Measurements from ENCODE around the gene TMEM233. TPM values are rescaled to one million over a fixed set of nuclear protein-coding genes. Genes with fewer than 3 reads are reported as not detected.

TMEM233 gene
- total RNA-seq, 2 donors from 2014 or later: 0.10 to 0.13 TPM

GRCh38 chr12:119666226-119666795, 72.7 kb downstream of the TMEM233 start:
- H3K9me3 ChIP-seq: no peaks in the 10 kb centered on the region
- H3K4me1 ChIP-seq: no peaks in the 10 kb centered on the region
- TF ChIP-seq CTCF (IDR thresholded peaks at IDR 0.05): no peak
- H3K27me3 ChIP-seq: no peaks in the 10 kb centered on the region
- no peak for DNase-seq
- no peak overlapping the region for H3K27ac ChIP-seq
- H3K4me3 ChIP-seq: no peak overlapping the region
- no peak overlapping the region for H3K9ac ChIP-seq (ENCODE audit: low read depth in 2 of 2, low read length in 2 of 2)
- H3K36me3 ChIP-seq: no peaks in the 10 kb centered on the region
- intact Hi-C loops (cut with DNase I): no loop called here

GRCh38 chr12:119666900-119667576, 73.5 kb downstream of the TMEM233 start:
- intact Hi-C loops (cut with DNase I): no loop called here
- Histone ChIP-seq H3K9me3 (no peaks in the 10 kb centered on the region), H3K27me3 (no peaks in the 10 kb centered on the region), H3K27ac (no peak overlapping the region), H3K4me1 (no peaks in the 10 kb centered on the region), H3K36me3 (no peaks in the 10 kb centered on the region), H3K4me3 (peak overlapping the region; percentile 78), H3K9ac (ENCODE audit: low read depth in 2 of 2, low read length in 2 of 2) (peak overlapping the region in 1 of 2 donors; percentile 99)
- DNase-seq: no peak
- TF ChIP-seq CTCF (IDR thresholded peaks at IDR 0.05): no peak

- no peaks in the 10 kb centered on the region for H3K36me3 ChIP-seq
- H3K4me3 ChIP-seq: peak within 1 kb of the TSS; percentile 78
- H3K4me1 ChIP-seq: peaks cover 1% of the 10 kb centered on the region
- H3K27ac ChIP-seq: peak within 1 kb of the TSS; percentile 93
- no peaks in the 10 kb centered on the region for H3K9me3 ChIP-seq
- intact Hi-C loops (cut with DNase I): no loop called here
- peak; percentile 96 for DNase-seq
- peak within 1 kb of the TSS; percentile 77 to 99 for H3K9ac ChIP-seq (ENCODE audit: low read depth in 2 of 2, low read length in 2 of 2)
- peak; percentile 94 for TF ChIP-seq CTCF (IDR thresholded peaks at IDR 0.05)
- H3K27me3 ChIP-seq: no peaks in the 10 kb centered on the region
Measured at GRCh38 chr12:119667577-119668323, 74.2 kb downstream of the TMEM233 start, which contains the start of gene PRKAB1. Gene PRKAB1 (plus strand): TSS chr12:119668133. CDS start chr12:119668245, 112 bp downstream.

GRCh38 chr12:119668324-119668841, 74.8 kb downstream of the TMEM233 start:
- Histone ChIP-seq H3K27ac (peak overlapping the region; percentile 93), H3K9me3 (no peaks in the 10 kb centered on the region), H3K27me3 (no peaks in the 10 kb centered on the region), H3K4me3 (peak overlapping the region; percentile 78), H3K36me3 (no peaks in the 10 kb centered on the region), H3K9ac (ENCODE audit: low read depth in 2 of 2, low read length in 2 of 2) (peak overlapping the region; percentile 77 to 99), H3K4me1 (peaks cover 7% of the 10 kb centered on the region)
- intact Hi-C loops (cut with DNase I): no loop called here
- TF ChIP-seq CTCF (IDR thresholded peaks at IDR 0.05): no peak
- no peak for DNase-seq

- H3K4me1 ChIP-seq: peaks cover 14% of the 10 kb centered on the region
- H3K9me3 ChIP-seq: no peaks in the 10 kb centered on the region
- H3K9ac ChIP-seq (ENCODE audit: low read depth in 2 of 2, low read length in 2 of 2): peak overlapping the region in 1 of 2 donors; percentile 81
- peak overlapping the region; percentile 78 for H3K4me3 ChIP-seq
- H3K27ac ChIP-seq: peak overlapping the region; percentile 93
- no peaks in the 10 kb centered on the region for H3K27me3 ChIP-seq
- TF ChIP-seq CTCF (IDR thresholded peaks at IDR 0.05): no peak
- intact Hi-C loops (cut with DNase I): no loop called here
- peak; percentile 61 for DNase-seq
- H3K36me3 ChIP-seq: peaks cover 2% of the 10 kb centered on the region
Measured at GRCh38 chr12:119669744-119670472, 76.3 kb downstream of the TMEM233 start.
